Stomach (tissue), 9 donors: Measurements from ENCODE around the gene MYCBPAP. TPM values are rescaled to one million over a fixed set of nuclear protein-coding genes. Genes with fewer than 3 reads are reported as not detected.

Experiments used
- DNase-seq, 2 donors: peaks; one replicate each; pipeline versions ENCODE4 v3.0.0 to v3.0.0-alpha.2; 2013 to 2019
- H3K27ac ChIP-seq, 5 donors: fragments of 200-600 bp in 4 of 5; sonication (generic) in 4 of 5; one replicate each; pipeline ENCODE4 v1.5.1; 2013 to 2019; ENCODE audit warnings: mild to moderate bottlenecking in 1 of 5, moderate library complexity in 1 of 5
- H3K27me3 ChIP-seq, 3 donors: fragments of 200-600 bp; sonication (generic); one replicate each; pipeline ENCODE4 v1.5.1; 2017 to 2019; ENCODE audit warnings: mixed run types in 1 of 3
- H3K36me3 ChIP-seq, 4 donors: fragments of 200-600 bp; sonication (generic); 1 replicate in 3 of 4; 2 replicates in 1 of 4; pipeline ENCODE4 v1.5.1; 2016 to 2019
- H3K4me1 ChIP-seq, 4 donors: fragments of 200-600 bp; sonication (generic); one replicate each; pipeline ENCODE4 v1.5.1; 2016 to 2019
- H3K4me3 ChIP-seq, 4 donors: fragments of 200-600 bp; sonication (generic) in 3 of 4; one replicate each; pipeline ENCODE4 v1.5.1; 2016 to 2019; ENCODE audit warnings: mild to moderate bottlenecking in 1 of 4
- H3K9me3 ChIP-seq, 4 donors: fragments of 200-600 bp; sonication (generic); one replicate each; pipeline ENCODE4 v1.5.1; 2016 to 2019
- EP300 ChIP-seq: sonication (generic); formaldehyde crosslinking; IDR thresholded peaks from one replicate; pipeline ENCODE4 v1.6.1; 2017; ENCODE audit warnings: antibody characterized with exemption
- POLR2A ChIP-seq, 4 donors: fragments of 450-650 bp; IDR thresholded peaks; one replicate each; pipeline ENCODE4 v1.6.1; 2016; ENCODE audit warnings: antibody characterized with exemption in 4 of 4, control low read depth in 2 of 4, mild to moderate bottlenecking in 1 of 4, moderate library complexity in 1 of 4
- POLR2AphosphoS5 ChIP-seq, 3 donors: sonication (generic); formaldehyde crosslinking; IDR thresholded peaks; one replicate each; pipeline ENCODE4 v1.6.1; 2016; ENCODE audit warnings: antibody characterized with exemption in 3 of 3
- WGBS, 5 donors: extraction: QIAGEN DNeasy Blood & Tissue Kit in 3 of 5; methylation state at CpG; one replicate each; pipeline versions ENCODE4 v1.1.5 to v1.1.7; 2013 to 2018; 5-methylcytosine and 5-hydroxymethylcytosine counted together
- intact Hi-C: fragments of 100-400 bp; cut with DNase I; formaldehyde crosslinking; loops from one replicate; pipeline ENCODE4 v1.15.1; 2023; ENCODE audit warnings: low total_unique reads
- polyA plus RNA-seq, 3 donors: library from polyadenylated mRNA; stranded (reverse); fragments of 200-250 nt; gene quantifications; one replicate each; pipeline ENCODE4 v1.2.3, GENCODE V29; 2013
- total RNA-seq, 5 donors: library from RNA; depleted of rRNA; stranded (reverse); fragments of >200 nt; gene quantifications; one replicate each; pipeline versions ENCODE4 v1.1.0 to v1.2.3, GENCODE V29; 2014 to 2016
- TF ChIP-seq, protein P1 (sequence below), 7 experiments: fragments of 450-650 bp in 4 of 7; fragments of 200-600 bp in 3 of 7; sonication (generic) in 3 of 7; IDR thresholded peaks; one replicate each; pipeline ENCODE4 v1.5.1; 2016 to 2019; ENCODE audit warnings: antibody characterized with exemption in 7 of 7, control low read depth in 2 of 7, mild to moderate bottlenecking in 1 of 7
- donor health status: healthy with polysubstance abuse.
- donor health status: Bipolar disorder and iron deficiency.
- donor health status: healthy.

MYCBPAP gene
- total and polyA plus RNA-seq, 8 donors, result 0.25 to 2.7 (median 1.1) TPM; not detected in 3

GRCh38 chr17:50479522-50480141 lies 28.6 kb upstream of the MYCBPAP start:
- 12 to 18% (median 14%) methylated on average over 19 of the region's 19 CpGs for WGBS, 5 donors
- Histone ChIP-seq H3K4me1 (peaks cover 19 to 59% (median 43%) of the 10 kb centered on the region in 4 donors), H3K27me3 (no peaks in the 10 kb centered on the region), H3K9me3 (no peaks in the 10 kb centered on the region), H3K36me3 (peaks cover 15 to 29% (median 23%) of the 10 kb centered on the region in 4 donors), H3K4me3 (peak overlapping the region; percentile 70 to 78 (median 72)), H3K27ac (peak overlapping the region; percentile 84 to 96 (median 94))
- intact Hi-C loops, result loop anchor here (10.0 kb wide), 2 partner anchors 55 to 115 kb away; partner anchors contain the start of gene EPN3
- TF ChIP-seq POLR2AphosphoS5 (IDR thresholded peaks at IDR 0.05), result peak in 2 of 3 donors; percentile 20 to 44
- TF ChIP-seq POLR2A (IDR thresholded peaks at IDR 0.05), result no peak
- TF ChIP-seq EP300, result no peak
- TF ChIP-seq, protein P1, sequence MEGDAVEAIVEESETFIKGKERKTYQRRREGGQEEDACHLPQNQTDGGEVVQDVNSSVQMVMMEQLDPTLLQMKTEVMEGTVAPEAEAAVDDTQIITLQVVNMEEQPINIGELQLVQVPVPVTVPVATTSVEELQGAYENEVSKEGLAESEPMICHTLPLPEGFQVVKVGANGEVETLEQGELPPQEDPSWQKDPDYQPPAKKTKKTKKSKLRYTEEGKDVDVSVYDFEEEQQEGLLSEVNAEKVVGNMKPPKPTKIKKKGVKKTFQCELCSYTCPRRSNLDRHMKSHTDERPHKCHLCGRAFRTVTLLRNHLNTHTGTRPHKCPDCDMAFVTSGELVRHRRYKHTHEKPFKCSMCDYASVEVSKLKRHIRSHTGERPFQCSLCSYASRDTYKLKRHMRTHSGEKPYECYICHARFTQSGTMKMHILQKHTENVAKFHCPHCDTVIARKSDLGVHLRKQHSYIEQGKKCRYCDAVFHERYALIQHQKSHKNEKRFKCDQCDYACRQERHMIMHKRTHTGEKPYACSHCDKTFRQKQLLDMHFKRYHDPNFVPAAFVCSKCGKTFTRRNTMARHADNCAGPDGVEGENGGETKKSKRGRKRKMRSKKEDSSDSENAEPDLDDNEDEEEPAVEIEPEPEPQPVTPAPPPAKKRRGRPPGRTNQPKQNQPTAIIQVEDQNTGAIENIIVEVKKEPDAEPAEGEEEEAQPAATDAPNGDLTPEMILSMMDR (IDR thresholded peaks at IDR 0.05), result peak in 5 of 7 experiments; percentile 30 to 58 (median 43)
- DNase-seq, result peak; percentile 79 to 93

DNA sequence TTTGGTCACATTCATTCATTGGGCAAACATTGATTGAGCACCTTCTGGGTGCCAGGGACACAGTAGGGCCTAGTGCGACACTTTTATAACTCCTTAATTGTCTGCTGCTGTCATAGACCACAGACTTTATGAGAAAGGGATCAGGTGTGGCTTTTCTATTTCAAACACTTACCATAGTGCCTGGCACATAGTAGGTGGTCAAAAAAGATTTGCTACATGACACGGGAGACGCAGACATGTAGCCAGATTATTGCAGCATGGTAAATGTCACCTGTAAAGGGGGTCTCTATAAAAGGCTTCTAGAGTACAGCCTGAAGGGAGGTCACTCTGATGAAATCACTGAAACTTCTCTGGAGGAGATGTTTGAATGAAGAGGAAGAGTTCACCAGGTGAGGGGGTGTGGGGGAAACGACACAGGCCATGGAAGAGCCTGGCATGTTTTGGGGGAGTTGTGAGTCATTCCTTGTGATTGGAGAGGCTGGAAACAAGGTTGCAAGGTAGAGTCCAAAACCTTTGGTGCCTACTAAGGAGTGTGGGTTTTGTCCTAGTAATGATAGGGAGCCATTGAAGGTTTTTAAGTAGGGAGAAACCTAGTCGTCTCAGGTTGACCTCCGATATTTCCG lies 28.0 kb upstream of the MYCBPAP start:
- Histone ChIP-seq H3K4me1 (peaks cover 19 to 59% (median 41%) of the 10 kb centered on the region in 4 donors), H3K36me3 (peaks cover 18 to 31% (median 30%) of the 10 kb centered on the region in 4 donors), H3K27me3 (no peaks in the 10 kb centered on the region), H3K27ac (peak overlapping the region; percentile 8 to 94 (median 91)), H3K9me3 (no peaks in the 10 kb centered on the region), H3K4me3 (peak overlapping the region in 2 of 4 donors; percentile 71 to 78)
- DNase-seq, result no peak
- TF ChIP-seq EP300, result no peak
- TF ChIP-seq POLR2A (IDR thresholded peaks at IDR 0.05), result no peak
- TF ChIP-seq POLR2AphosphoS5 (IDR thresholded peaks at IDR 0.05), result no peak
- TF ChIP-seq, protein P1 (IDR thresholded peaks at IDR 0.05), result no peak
- intact Hi-C loops, result loop anchor here (10.0 kb wide), 1 partner anchor 55 kb away; the partner anchor contains the start of gene EPN3
- 67 to 82% (median 72%) methylated on average over 7 of the region's 7 CpGs for WGBS, 5 donors

- Histone ChIP-seq H3K4me1 (peaks cover 19 to 59% (median 41%) of the 10 kb centered on the region in 4 donors), H3K27ac (peak overlapping the region in 4 of 5 donors; percentile 30 to 94 (median 92)), H3K36me3 (peaks cover 25 to 39% (median 37%) of the 10 kb centered on the region in 4 donors), H3K27me3 (no peaks in the 10 kb centered on the region), H3K9me3 (no peaks in the 10 kb centered on the region), H3K4me3 (no peak overlapping the region)
- TF ChIP-seq EP300, result no peak
- no peak for TF ChIP-seq POLR2A (IDR thresholded peaks at IDR 0.05)
- TF ChIP-seq, protein P1 (IDR thresholded peaks at IDR 0.05), result no peak
- no peak for TF ChIP-seq POLR2AphosphoS5 (IDR thresholded peaks at IDR 0.05)
- intact Hi-C loops, result loop anchor here (10.0 kb wide), 1 partner anchor 54 kb away; the partner anchor contains the start of gene EPN3
- 81 to 93% (median 85%) methylated on average over 2 of the region's 2 CpGs for WGBS, 5 donors
- DNase-seq, result no peak
Measured at GRCh38 chr17:50480854-50481490, 27.3 kb upstream of the MYCBPAP start.

- H3K27ac ChIP-seq, result peak overlapping the region in 4 of 5 donors; percentile 75 to 91 (median 80)
- no peak for DNase-seq
Measured at GRCh38 chr17:50481648-50482047, 26.6 kb upstream of the MYCBPAP start.

More at GRCh38 chr17:50481648-50482047, 26.6 kb upstream of the MYCBPAP start:
- intact Hi-C loops, result loop anchor here (10.0 kb wide), 1 partner anchor 53 kb away; the partner anchor contains the start of gene EPN3
- H3K27me3 ChIP-seq, result no peaks in the 10 kb centered on the region
- H3K4me1 ChIP-seq, result peaks cover 19 to 59% (median 41%) of the 10 kb centered on the region in 4 donors
- 51 to 77% (median 55%) methylated on average over 4 of the region's 4 CpGs for WGBS, 5 donors
- no peak for TF ChIP-seq EP300
- TF ChIP-seq POLR2A (IDR thresholded peaks at IDR 0.05), result no peak
- no peak for TF ChIP-seq POLR2AphosphoS5 (IDR thresholded peaks at IDR 0.05)
- TF ChIP-seq, protein P1 (IDR thresholded peaks at IDR 0.05), result no peak
- no peak overlapping the region for H3K4me3 ChIP-seq
- no peaks in the 10 kb centered on the region for H3K9me3 ChIP-seq
- peaks cover 25 to 44% (median 43%) of the 10 kb centered on the region in 4 donors for H3K36me3 ChIP-seq
